IPS-18c (cell line): ENCODE results near the gene GALNS.
"Not testable (repeated sequence)": the region's sequence is repeated elsewhere in the genome, so short reads cannot be mapped to it uniquely, and the experiment has no call there.

Source experiments
- H3K4me3 ChIP-seq: 2 replicates; pipeline ENCODE4 v1.7.0; 2013; ENCODE audit warnings: low read depth, mild to moderate bottlenecking, low read length, moderate library complexity; ENCODE audit not compliant: insufficient read depth
- H3K9me3 ChIP-seq: one replicate; pipeline ENCODE4 v1.6.1; 2013; ENCODE audit warnings: mild to moderate bottlenecking, low read length, moderate library complexity; ENCODE audit not compliant: control insufficient read depth, insufficient read depth

Gene GALNS

GRCh38 chr16:88893127-88893968, 36.6 kb upstream of the GALNS start:
- Histone ChIP-seq H3K4me3 (no peak overlapping the region), H3K9me3 (no peaks in the 10 kb centered on the region)

GRCh38 chr16:88892065-88892464, 35.3 kb upstream of the GALNS start:
- Histone ChIP-seq H3K9me3 (no peaks in the 10 kb centered on the region), H3K4me3 (no peak overlapping the region)

GRCh38 chr16:88891083-88891482, 34.3 kb upstream of the GALNS start:
- H3K9me3 ChIP-seq: no peaks in the 10 kb centered on the region

GRCh38 chr16:88889702-88890352, 33.1 kb upstream of the GALNS start:
- not testable (repeated sequence) for H3K9me3 ChIP-seq

More at GRCh38 chr16:88891083-88891482, 34.3 kb upstream of the GALNS start:
- no peak overlapping the region for H3K4me3 ChIP-seq

GRCh38 chr16:88888461-88889387, 32.0 kb upstream of the GALNS start:
- Histone ChIP-seq H3K9me3 (no peaks in the 10 kb centered on the region), H3K4me3 (no peak overlapping the region)

More at GRCh38 chr16:88889702-88890352, 33.1 kb upstream of the GALNS start:
- H3K4me3 ChIP-seq: not testable (repeated sequence)

GRCh38 chr16:88888057-88888456, 31.3 kb upstream of the GALNS start:
- Histone ChIP-seq H3K4me3 (no peak overlapping the region), H3K9me3 (no peaks in the 10 kb centered on the region)

GRCh38 chr16:88886845-88887521, 30.2 kb upstream of the GALNS start:
- Histone ChIP-seq H3K9me3 (no peaks in the 10 kb centered on the region), H3K4me3 (no peak overlapping the region)

GRCh38 chr16:88886420-88886844, 29.7 kb upstream of the GALNS start:
- Histone ChIP-seq H3K9me3 (no peaks in the 10 kb centered on the region), H3K4me3 (no peak overlapping the region)

- Histone ChIP-seq H3K9me3 (no peaks in the 10 kb centered on the region), H3K4me3 (no peak overlapping the region)
These were observed 29.0 kb upstream of the GALNS start for GRCh38 chr16:88885693-88886280.

- Histone ChIP-seq H3K9me3 (no peaks in the 10 kb centered on the region), H3K4me3 (no peak overlapping the region)
These were observed 28.0 kb upstream of the GALNS start for GRCh38 chr16:88884569-88885271.

GRCh38 chr16:88883946-88884345, 27.2 kb upstream of the GALNS start:
- Histone ChIP-seq H3K4me3 (no peak overlapping the region), H3K9me3 (no peaks in the 10 kb centered on the region)

GRCh38 chr16:88883117-88883895, 26.6 kb upstream of the GALNS start:
- Histone ChIP-seq H3K9me3 (no peaks in the 10 kb centered on the region), H3K4me3 (no peak overlapping the region)

- Histone ChIP-seq H3K4me3 (no peak overlapping the region), H3K9me3 (no peaks in the 10 kb centered on the region)
These were observed 25.7 kb upstream of the GALNS start for GRCh38 chr16:88882358-88883030.

GRCh38 chr16:88881675-88882357, 25.1 kb upstream of the GALNS start:
- H3K4me3 ChIP-seq: no peak overlapping the region

More at GRCh38 chr16:88881675-88882357, 25.1 kb upstream of the GALNS start:
- no peaks in the 10 kb centered on the region for H3K9me3 ChIP-seq
